GM10847 (cell line): ENCODE measurements around the gene KIF4B.

Source experiments
- POLR2A ChIP-seq: IDR thresholded peaks from 2 replicates; pipeline ENCODE4 v1.6.1; 2011; ENCODE audit not compliant: insufficient read length; ENCODE audit errors: extremely low read depth

The KIF4B gene

DNA sequence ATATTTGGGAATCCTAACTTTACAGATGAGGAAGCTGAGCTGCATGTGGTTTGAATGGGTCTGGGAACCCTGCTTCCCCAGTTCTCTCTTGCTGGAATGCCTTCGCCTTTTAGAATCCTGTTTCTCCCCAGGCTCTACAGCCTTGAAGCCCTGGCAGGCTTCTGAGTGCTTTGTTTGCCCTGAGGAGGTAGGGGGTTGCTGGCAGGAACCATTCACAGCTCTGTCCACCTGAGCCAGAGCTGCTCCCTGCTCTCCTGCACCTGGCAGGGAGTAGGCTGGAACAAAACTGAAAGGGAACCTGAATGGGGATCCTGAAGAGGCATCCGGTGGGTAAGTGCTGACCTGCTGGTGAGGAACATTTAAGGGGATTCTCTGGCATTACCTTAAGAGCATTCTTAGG lies 33.0 kb downstream of the KIF4B start:
- no peak for TF ChIP-seq POLR2A

GRCh38 chr5:155047818-155048217 lies 34.3 kb downstream of the KIF4B start:
- no peak for TF ChIP-seq POLR2A

DNA sequence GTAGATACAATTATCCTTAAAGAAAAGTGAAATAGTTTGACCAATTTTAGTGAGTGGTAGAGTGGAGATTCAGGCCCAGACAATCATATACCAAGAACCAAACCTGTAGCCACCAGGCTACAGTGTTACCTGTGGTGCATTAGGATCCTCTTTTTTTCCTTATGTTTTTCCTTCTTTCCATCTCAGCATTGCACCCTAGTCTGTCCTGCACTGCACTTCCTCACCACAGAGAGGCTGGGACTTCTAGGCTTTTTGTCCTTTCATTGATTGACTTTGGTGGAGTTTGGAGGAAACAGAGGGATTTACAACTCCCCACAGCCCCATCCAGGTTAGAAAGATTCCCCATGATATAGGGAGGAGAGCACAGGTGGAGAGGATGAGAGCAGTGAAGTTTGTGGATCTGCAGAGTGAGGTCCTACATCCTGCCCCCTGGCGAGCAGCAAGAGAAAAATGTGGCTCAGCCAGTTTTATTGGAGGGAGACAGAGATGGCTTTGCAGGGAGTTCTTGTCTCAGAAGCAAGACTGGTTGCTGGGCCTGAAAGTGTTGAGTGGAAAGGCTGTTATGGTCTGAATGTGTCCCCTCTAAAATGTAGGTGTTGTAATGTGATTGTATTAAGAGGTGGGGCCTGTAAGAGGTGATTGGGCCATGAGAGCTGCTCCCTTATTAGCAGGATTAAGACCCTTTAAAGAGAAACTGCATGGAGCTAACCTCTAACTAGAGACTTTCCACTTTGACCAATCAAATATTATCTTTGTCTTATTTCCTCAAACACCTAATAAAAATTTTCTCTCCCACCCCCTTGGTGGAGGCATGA lies 36.2 kb downstream of the KIF4B start:
- TF ChIP-seq POLR2A, result no peak

DNA sequence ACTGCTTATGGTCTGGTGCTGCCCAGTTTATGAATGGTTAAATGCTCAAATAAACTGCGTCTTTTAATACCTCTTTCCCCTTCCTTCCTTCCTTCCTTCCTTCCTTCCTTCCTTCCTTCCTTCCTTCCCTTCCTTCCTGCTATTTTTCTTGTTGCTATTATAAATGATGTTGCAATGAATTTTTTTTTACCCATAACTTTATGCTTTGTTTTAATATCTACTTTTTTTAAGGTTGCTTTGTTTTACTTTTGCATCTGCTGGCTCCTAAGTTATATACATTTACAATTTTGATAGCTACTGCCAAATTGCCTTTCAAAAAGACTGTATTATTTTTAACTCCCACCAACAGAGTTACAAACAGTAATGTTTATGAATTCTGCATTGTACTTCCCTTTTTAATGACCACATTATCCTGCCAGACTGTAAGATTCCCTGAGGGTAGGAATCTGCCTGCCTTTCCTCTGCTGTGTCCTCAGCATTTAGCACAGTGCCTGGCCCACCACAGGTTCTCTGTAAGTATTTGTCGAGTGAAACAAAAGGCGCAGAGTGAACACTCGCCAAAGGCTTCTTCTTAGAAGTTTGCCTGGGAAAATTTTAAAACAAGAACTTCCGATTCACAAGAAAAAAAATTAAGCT lies 36.9 kb downstream of the KIF4B start:
- TF ChIP-seq POLR2A, result no peak

DNA sequence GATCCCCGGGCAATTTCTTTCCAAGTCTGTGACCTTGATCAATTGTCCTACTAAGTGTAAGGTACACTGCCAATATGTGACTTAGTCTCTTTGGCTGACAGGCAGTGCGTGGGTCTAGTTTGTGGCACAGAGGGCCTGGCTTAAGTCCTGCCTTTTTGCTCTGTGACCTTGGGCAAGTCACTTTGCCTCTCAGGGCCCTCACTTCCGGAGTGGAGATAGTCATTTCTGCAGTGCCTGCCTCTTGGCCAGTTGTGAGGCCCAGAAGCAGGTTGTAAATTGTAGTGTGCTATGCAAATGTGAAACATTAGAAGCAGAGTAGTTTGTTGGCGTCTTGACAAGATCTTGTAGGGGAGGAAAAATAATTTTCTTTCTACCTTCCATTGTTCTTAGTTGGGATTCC lies 39.0 kb downstream of the KIF4B start:
- no peak for TF ChIP-seq POLR2A

GRCh38 chr5:155053501-155053900 lies 39.9 kb downstream of the KIF4B start:
- no peak for TF ChIP-seq POLR2A

DNA sequence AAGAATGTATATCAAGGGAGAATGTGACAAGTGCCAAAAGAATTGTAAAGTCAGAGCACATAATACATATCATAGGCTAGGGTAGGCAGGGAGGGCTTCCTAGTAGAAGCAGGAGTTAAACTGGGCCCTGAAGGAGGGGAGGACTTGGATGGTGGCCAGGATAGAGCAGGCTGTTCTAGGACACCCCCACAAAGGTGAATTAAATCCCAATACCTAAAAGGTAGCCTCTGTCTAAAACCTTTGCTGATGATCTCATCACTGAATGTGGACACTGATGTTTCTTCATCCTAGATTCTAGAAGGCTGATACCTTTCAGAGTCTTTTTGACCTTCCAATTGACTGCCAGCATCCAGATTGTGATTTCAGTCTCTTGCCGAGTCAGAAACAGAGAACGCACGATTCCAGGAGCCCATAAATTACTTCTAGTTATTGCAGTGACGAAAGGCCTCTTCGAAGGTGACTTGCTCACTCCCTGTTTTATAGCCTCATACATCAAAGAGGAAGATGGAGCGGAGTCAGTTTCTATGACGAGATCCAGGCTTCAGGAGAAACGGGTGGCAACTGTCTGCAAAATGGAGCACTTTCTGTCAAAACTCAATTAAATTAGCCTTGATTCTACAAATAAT lies 43.2 kb downstream of the KIF4B start:
- no peak for TF ChIP-seq POLR2A

- TF ChIP-seq POLR2A, result no peak
Observed at GRCh38 chr5:155057626-155058025, 44.1 kb downstream of the KIF4B start.

GRCh38 chr5:155064580-155064979 lies 51.0 kb downstream of the KIF4B start:
- TF ChIP-seq POLR2A, result no peak

- TF ChIP-seq POLR2A, result no peak
Observed at GRCh38 chr5:155066886-155067595, 53.5 kb downstream of the KIF4B start.
